Activated CD8-positive, alpha-beta T cell treated with anti-CD3 and anti-CD28 coated beads for 36 hours (primary cell): ENCODE results near the gene SFXN5. TPM values are rescaled to one million over a fixed set of nuclear protein-coding genes. Genes with fewer than 3 reads are reported as not detected.

Source experiments
- ATAC-seq: fragments of 200-7000 bp; cut with Tn5 transposase; one replicate; pipeline ENCODE4 v1.10.0; 2021; ENCODE audit warnings: mild to moderate bottlenecking, moderate library complexity
- CTCF ChIA-PET: fragments of 350-600 bp; sonication (Branson Sonifier 250); formaldehyde crosslinking; loops from one replicate; lab custom pipeline; 2021; ENCODE audit warnings: antibody characterized with exemption; lab: Charles Lee
- POLR2A ChIA-PET: fragments of 350-600 bp; sonication (Branson Sonifier 250); formaldehyde crosslinking; loops from one replicate; lab custom pipeline; 2021; ENCODE audit warnings: antibody characterized with exemption; lab: Charles Lee
- DNase-seq: peaks from one replicate; pipeline ENCODE4 v3.0.0-alpha.2; 2020
- H3K27ac Mint-ChIP-seq: one replicate; pipeline ENCODE4 v1.8.0; 2021; ENCODE audit warnings: mild to moderate bottlenecking, mixed read lengths
- H3K27me3 Mint-ChIP-seq: one replicate; pipeline ENCODE4 v1.8.0; 2021; ENCODE audit warnings: mixed read lengths
- H3K36me3 Mint-ChIP-seq: one replicate; pipeline ENCODE4 v1.8.0; 2021; ENCODE audit warnings: low read depth, mixed read lengths
- H3K4me1 Mint-ChIP-seq: one replicate; pipeline ENCODE4 v1.8.0; 2021; ENCODE audit warnings: low read depth, mixed read lengths
- H3K4me3 Mint-ChIP-seq: one replicate; pipeline ENCODE4 v1.8.0; 2021; ENCODE audit warnings: mild to moderate bottlenecking, moderate library complexity, mixed read lengths
- H3K9me3 Mint-ChIP-seq: one replicate; pipeline ENCODE4 v1.8.0; 2021; ENCODE audit warnings: mixed read lengths
- CTCF ChIP-seq: fragments of 200-600 bp; IDR thresholded peaks from one replicate; pipeline ENCODE4 v1.8.0; 2022; ENCODE audit warnings: antibody characterized with exemption, mild to moderate bottlenecking
- intact Hi-C: fragments of 100-400 bp; cut with micrococcal nuclease; formaldehyde crosslinking; loops from one replicate; pipeline ENCODE4 v1.10.0; 2022
- total RNA-seq, 2 experiments: library from RNA; stranded (reverse); gene quantifications; one replicate each; pipeline ENCODE4 v1.2.3, GENCODE V29; 2021

SFXN5 gene
- total RNA-seq, 2 experiments from 2014 or later = 7.4 to 9.6 TPM

- no peak overlapping the region for H3K27ac Mint-ChIP-seq
- no peaks in the 10 kb centered on the region for H3K4me1 Mint-ChIP-seq
- no peak for TF ChIP-seq CTCF
- H3K27me3 Mint-ChIP-seq = no peaks in the 10 kb centered on the region
- CTCF ChIA-PET = no interaction called here
- intact Hi-C loops = no loop called here
- H3K36me3 Mint-ChIP-seq = no peaks in the 10 kb centered on the region
- POLR2A ChIA-PET = interaction anchor here (1.1 to 1.4 kb wide), 2 partner anchors 9 to 12 kb away, joined by 3 read pairs; no protein-coding TSS in a partner anchor
- H3K4me3 Mint-ChIP-seq = no peak overlapping the region
- DNase-seq (no peak), ATAC-seq (no peak)
- no peaks in the 10 kb centered on the region for H3K9me3 Mint-ChIP-seq
Measured at GRCh38 chr2:72963423-72964145, 107.9 kb downstream of the SFXN5 start.

GRCh38 chr2:72962911-72963310, 108.6 kb downstream of the SFXN5 start:
- Mint-ChIP-seq H3K27ac (no peak overlapping the region), H3K27me3 (no peaks in the 10 kb centered on the region), H3K4me1 (no peaks in the 10 kb centered on the region), H3K36me3 (no peaks in the 10 kb centered on the region), H3K4me3 (no peak overlapping the region), H3K9me3 (no peaks in the 10 kb centered on the region)
- ATAC-seq (no peak), DNase-seq (no peak)
- intact Hi-C loops = no loop called here
- no peak for TF ChIP-seq CTCF
- ChIA-PET CTCF (no interaction called here), POLR2A (interaction anchor here (0.6 to 1.4 kb wide), 3 partner anchors 9 to 34 kb away, joined by 3 read pairs; no protein-coding TSS in a partner anchor)

- intact Hi-C loops = no loop called here
- TF ChIP-seq CTCF = no peak
- ATAC-seq = no peak
- H3K36me3 Mint-ChIP-seq = no peaks in the 10 kb centered on the region
- H3K27me3 Mint-ChIP-seq = no peaks in the 10 kb centered on the region
- no peak overlapping the region for H3K27ac Mint-ChIP-seq
- no peak for DNase-seq
- no peaks in the 10 kb centered on the region for H3K9me3 Mint-ChIP-seq
- ChIA-PET POLR2A (no interaction called here), CTCF (no interaction called here)
- H3K4me1 Mint-ChIP-seq = no peaks in the 10 kb centered on the region
- H3K4me3 Mint-ChIP-seq = no peak overlapping the region
Measured at GRCh38 chr2:72961853-72962468, 109.6 kb downstream of the SFXN5 start.

GRCh38 chr2:72961036-72961720, 110.3 kb downstream of the SFXN5 start:
- no peak for ATAC-seq
- intact Hi-C loops = no loop called here
- Mint-ChIP-seq H3K9me3 (no peaks in the 10 kb centered on the region), H3K27me3 (no peaks in the 10 kb centered on the region), H3K36me3 (no peaks in the 10 kb centered on the region), H3K4me1 (no peaks in the 10 kb centered on the region), H3K27ac (no peak overlapping the region), H3K4me3 (no peak overlapping the region)
- TF ChIP-seq CTCF = no peak
- ChIA-PET CTCF (interaction anchor here (1.1 kb wide), 1 partner anchor 13 kb away, joined by 4 read pairs; no protein-coding TSS in a partner anchor), POLR2A (no interaction called here)
- DNase-seq = no peak
